ENCODE measurements around the gene RRN3.
"Not testable (repeated sequence)": the region's sequence is repeated elsewhere in the genome, so short reads cannot be mapped to it uniquely, and the experiment has no call there.

- not testable (repeated sequence) for TF ChIP-seq POLR2A (IDR thresholded peaks at IDR 0.05; ENCODE audit: borderline replicate concordance, extremely low read depth, insufficient read depth, insufficient read length); ELF1 (IDR thresholded peaks at IDR 0.05; ENCODE audit: borderline replicate concordance, low read depth); CTCF (IDR thresholded peaks at IDR 0.05 in 2 of 3, conservative IDR thresholded peaks at IDR 0.05 in 1 of 3; ENCODE audit: borderline replicate concordance in 1 of 3, insufficient read depth in 1 of 3, low read depth in 2 of 3, low read length in 2 of 3); EZH2 (IDR thresholded peaks at IDR 0.05); EZH2phosphoT487 (IDR thresholded peaks at IDR 0.05; ENCODE audit: borderline replicate concordance); RAD21 (IDR thresholded peaks at IDR 0.05; ENCODE audit: low read depth); MAX (IDR thresholded peaks at IDR 0.05)
Measured at GRCh38 chr16:15065961-15066360, 28.1 kb downstream of the RRN3 start.

Data from HCT116 (cell line).